Neural cell (in vitro differentiated cells): ENCODE measurements around the gene KISS1R.

ENCODE experiments used
- POLR2AphosphoS5 ChIP-seq: IDR thresholded peaks from 2 replicates; pipeline ENCODE4 v1.6.1; 2012
- TAF1 ChIP-seq: IDR thresholded peaks from 2 replicates; pipeline ENCODE4 v1.6.1; 2012; ENCODE audit warnings: low read depth

DNA sequence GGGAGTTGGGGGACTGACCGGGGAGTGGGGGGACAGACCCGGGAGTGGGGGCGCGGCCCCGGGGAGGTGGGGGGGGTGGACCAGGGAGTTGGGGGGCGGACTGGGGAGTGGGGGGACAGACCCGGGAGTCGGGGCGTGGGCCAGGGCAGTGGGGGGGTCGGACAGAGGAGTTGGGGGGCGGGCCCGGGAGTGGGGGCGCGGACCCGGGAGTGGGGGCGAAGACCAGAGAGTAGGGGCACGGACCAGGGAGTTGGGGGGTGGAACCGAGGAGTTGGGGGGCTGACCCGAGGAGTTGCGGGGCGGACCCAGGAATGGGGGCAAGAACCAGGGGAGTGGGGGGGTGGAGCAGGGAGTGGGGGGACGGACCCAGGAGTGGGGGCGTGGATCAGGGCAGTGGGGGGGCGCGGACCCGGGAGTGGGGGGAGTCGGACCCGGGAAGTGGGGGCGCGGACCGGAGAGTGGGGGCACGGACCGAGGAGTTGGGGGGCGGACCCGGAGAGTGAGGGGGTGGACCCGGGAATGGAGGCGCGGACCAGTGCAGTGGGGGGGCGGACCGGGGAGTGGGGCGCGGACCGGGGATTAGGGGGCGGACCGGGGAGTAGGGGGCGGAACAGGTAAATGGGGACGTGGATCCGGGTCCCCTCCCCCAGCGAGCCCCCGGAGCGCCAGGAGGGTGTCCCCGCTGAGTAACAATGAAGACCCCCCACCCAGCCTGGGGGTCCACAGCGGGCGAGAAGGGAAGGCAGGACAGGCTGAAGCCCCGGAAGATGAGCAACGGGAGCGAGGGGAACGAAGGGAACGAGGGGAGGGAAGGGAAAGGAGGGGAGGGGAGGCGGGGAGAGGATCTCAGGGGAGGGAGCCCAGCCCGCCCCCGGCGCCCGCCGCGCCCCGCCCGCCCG lies 4.7 kb upstream of the KISS1R start:
- TF ChIP-seq POLR2AphosphoS5 (no peak), TAF1 (no peak)
